Vagina (tissue), 2 donors: Measurements from ENCODE around the gene TPRN. TPM values are rescaled to one million over a fixed set of nuclear protein-coding genes. Genes with fewer than 3 reads are reported as not detected.

ENCODE experiments used
- DNase-seq, 2 donors: peaks; one replicate each; pipeline ENCODE4 v3.0.0-alpha.2; 2017; ENCODE audit errors: extremely low spot score in 2 of 2
- H3K27ac ChIP-seq: fragments of 200-600 bp; sonication (generic); one replicate; pipeline ENCODE4 v1.5.1; 2019
- H3K27me3 ChIP-seq: fragments of 200-600 bp; sonication (generic); one replicate; pipeline ENCODE4 v1.5.1; 2019
- H3K36me3 ChIP-seq, 2 donors: fragments of 200-600 bp; sonication (generic); one replicate each; pipeline ENCODE4 v1.5.1; 2017 to 2019
- H3K4me1 ChIP-seq: fragments of 200-600 bp; sonication (generic); one replicate; pipeline ENCODE4 v1.5.1; 2019
- H3K4me3 ChIP-seq, 2 donors: fragments of 200-600 bp; sonication (generic); 1 replicate in 1 of 2; 2 replicates in 1 of 2; pipeline ENCODE4 v1.5.1; 2016 to 2019
- H3K9me3 ChIP-seq: fragments of 200-600 bp; sonication (generic); one replicate; pipeline ENCODE4 v1.5.1; 2019
- CTCF ChIP-seq, 3 experiments: fragments of 450-650 bp in 2 of 3; fragments of 200-600 bp in 1 of 3; sonication (generic) in 1 of 3; IDR thresholded peaks; one replicate each; pipeline ENCODE4 v1.5.1; 2017 to 2019; ENCODE audit warnings: antibody characterized with exemption in 3 of 3, mild to moderate bottlenecking in 2 of 3, moderate library complexity in 2 of 3
- POLR2A ChIP-seq, 2 donors: fragments of 450-650 bp; IDR thresholded peaks; one replicate each; pipeline ENCODE4 v1.6.1; 2017; ENCODE audit warnings: antibody characterized with exemption in 2 of 2, mild to moderate bottlenecking in 2 of 2, moderate library complexity in 2 of 2
- POLR2AphosphoS5 ChIP-seq, 2 donors: sonication (generic); formaldehyde crosslinking; IDR thresholded peaks; one replicate each; pipeline ENCODE4 v1.9.0; 2017; ENCODE audit warnings: antibody characterized with exemption in 2 of 2, mild to moderate bottlenecking in 2 of 2, low read depth in 1 of 2; ENCODE audit not compliant: insufficient read depth in 1 of 2
- intact Hi-C: fragments of 100-400 bp; cut with DNase I; formaldehyde crosslinking; loops from one replicate; pipeline ENCODE4 v1.15.1; 2023
- total RNA-seq: library from RNA; depleted of rRNA; stranded (reverse); fragments of >200 nt; gene quantifications from one replicate; pipeline ENCODE4 v1.2.3, GENCODE V29; 2016

TPRN gene
- total RNA-seq, 1 donor from 2014 or later = 6.9 TPM

DNA sequence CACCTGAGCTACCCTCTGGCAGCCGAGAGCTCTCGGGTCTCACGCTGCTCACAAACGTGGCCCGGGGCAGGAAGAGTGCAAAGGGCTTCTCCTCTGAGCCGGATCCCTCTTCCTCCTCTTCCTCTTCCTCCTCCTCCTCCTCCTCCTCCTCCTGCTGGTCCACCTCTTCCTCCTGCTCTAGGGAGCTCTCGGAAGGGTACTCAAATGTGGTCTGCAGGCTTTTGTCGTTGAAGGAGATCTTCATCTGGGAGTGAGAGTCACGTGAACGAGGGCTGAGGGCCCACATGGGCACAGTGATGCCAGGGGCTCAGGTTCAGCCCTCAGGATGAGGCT is 8.1 kb downstream of the TPRN start:
- TF ChIP-seq POLR2A (IDR thresholded peaks at IDR 0.05) (no peak), POLR2AphosphoS5 (IDR thresholded peaks at IDR 0.05; ENCODE audit: insufficient read depth in 1 of 2, low read depth in 1 of 2) (no peak), CTCF (IDR thresholded peaks at IDR 0.05) (no peak)
- Histone ChIP-seq H3K9me3 (no peaks in the 10 kb centered on the region), H3K4me3 (no peak overlapping the region), H3K27ac (no peak overlapping the region), H3K4me1 (peaks cover 61% of the 10 kb centered on the region), H3K27me3 (no peaks in the 10 kb centered on the region), H3K36me3 (peaks cover 0 to 10% of the 10 kb centered on the region in 2 donors)
- DNase-seq = no peak
- intact Hi-C loops = loop anchor here (5.0 kb wide), 1 partner anchor 35 kb away; the partner anchor contains the start of genes CYSRT1 and RNF224

DNA sequence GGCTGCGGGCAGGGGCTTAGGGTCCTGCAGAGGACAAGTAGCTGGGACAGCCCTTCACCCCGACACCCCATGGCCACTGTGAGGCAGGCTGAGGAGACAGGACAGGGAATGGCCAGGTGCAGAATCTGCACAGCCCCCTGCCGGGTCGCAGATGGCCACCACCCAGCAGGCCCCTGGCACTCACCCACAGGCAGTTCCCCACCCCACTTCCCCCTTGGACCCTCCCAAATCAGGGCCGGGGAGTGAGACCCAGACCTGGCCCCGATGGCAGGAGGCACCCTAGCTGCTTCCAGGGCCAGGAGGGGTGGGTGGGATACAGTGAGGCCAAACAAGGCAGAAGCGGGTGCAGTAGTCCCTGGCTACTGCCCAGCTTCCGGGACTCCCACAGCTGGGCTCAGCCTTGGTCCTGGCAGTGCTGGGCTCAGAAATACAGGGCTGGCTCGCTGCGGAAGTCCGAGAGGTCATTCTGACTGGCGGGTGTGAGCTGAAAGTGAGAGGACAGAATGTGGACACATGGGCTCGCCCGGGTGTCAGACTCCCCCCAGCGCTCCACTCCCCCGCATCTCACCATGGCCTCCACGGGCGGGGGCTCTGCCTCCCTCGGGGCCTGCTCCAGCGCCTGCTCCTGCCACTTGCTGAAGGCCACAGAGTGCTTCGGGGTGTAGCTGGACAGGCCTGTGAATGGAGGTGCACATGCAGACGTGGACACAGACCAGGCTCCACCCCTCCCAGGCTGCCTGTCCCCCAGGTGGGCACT is 8.7 kb downstream of the TPRN start:
- intact Hi-C loops = loop anchor here (5.0 kb wide), 1 partner anchor 35 kb away; the partner anchor contains the start of genes CYSRT1 and RNF224
- no peaks in the 10 kb centered on the region for H3K9me3 ChIP-seq
- H3K36me3 ChIP-seq = peaks cover 0 to 10% of the 10 kb centered on the region in 2 donors
- H3K4me1 ChIP-seq = peaks cover 61% of the 10 kb centered on the region
- TF ChIP-seq CTCF (IDR thresholded peaks at IDR 0.05) = no peak
- no peak for TF ChIP-seq POLR2A (IDR thresholded peaks at IDR 0.05)
- no peak for TF ChIP-seq POLR2AphosphoS5 (IDR thresholded peaks at IDR 0.05; ENCODE audit: insufficient read depth in 1 of 2, low read depth in 1 of 2)
- H3K27me3 ChIP-seq = no peaks in the 10 kb centered on the region
- no peak for DNase-seq
- H3K4me3 ChIP-seq = no peak overlapping the region
- H3K27ac ChIP-seq = no peak overlapping the region

DNA sequence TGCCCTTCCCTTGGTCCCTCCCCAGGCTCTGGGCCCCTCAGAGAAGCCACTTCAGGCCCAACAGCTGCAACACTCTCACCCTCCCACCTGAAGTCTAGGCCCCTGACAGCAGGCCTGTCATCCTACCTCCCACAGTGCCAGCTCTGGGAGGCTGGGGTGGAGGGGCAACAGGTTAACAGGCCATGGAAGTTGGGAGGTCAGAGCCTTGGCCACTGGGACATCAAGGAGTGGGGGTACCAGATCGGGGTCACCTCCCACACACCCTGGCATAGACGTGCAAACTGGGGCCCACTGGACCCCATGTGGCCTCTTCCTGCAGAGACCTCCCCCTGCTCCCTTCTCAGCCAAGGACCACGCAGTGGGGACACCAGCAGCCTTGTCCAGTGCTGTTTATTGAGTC is 9.3 kb downstream of the TPRN start:
- Histone ChIP-seq H3K4me1 (peaks cover 61% of the 10 kb centered on the region), H3K27ac (no peak overlapping the region)

DNA sequence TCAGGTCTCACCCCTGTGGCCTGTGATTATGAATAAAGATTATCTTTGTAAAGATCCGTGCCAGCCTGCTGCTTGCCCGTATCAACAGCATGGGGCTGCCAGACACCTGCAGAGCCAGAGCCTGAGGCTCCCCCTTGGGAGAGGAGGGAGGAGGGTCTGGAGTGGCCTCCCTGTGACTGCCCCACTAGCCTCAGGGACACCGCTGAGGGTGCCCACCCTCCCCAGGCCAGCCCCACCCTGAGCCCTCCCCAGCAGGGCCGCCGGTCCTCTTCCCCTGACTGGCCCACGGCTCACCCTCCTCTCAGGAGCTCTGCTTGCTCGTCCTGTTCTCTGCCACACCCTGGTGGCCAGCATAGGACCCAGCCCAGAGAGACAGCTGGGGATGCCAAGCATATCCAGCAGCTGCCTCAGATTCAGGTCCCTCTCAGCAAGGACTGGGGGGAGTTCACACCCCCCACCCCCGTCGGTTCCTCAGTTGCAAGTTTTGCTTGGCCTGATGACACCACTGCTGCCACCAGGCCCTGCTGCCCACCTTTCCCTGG is 10.2 kb downstream of the TPRN start:
- Histone ChIP-seq H3K27ac (peak overlapping the region; percentile 93), H3K4me1 (peaks cover 56% of the 10 kb centered on the region), H3K9me3 (no peaks in the 10 kb centered on the region), H3K4me3 (peak overlapping the region; percentile 70 to 88), H3K36me3 (peaks cover 0 to 12% of the 10 kb centered on the region in 2 donors), H3K27me3 (no peaks in the 10 kb centered on the region)
- TF ChIP-seq CTCF (IDR thresholded peaks at IDR 0.05) = no peak
- no peak for TF ChIP-seq POLR2AphosphoS5 (IDR thresholded peaks at IDR 0.05; ENCODE audit: insufficient read depth in 1 of 2, low read depth in 1 of 2)
- TF ChIP-seq POLR2A (IDR thresholded peaks at IDR 0.05) = no peak
- intact Hi-C loops = loop anchor here (5.0 kb wide), 1 partner anchor 37 kb away; the partner anchor contains the start of genes CYSRT1 and RNF224
- no peak for DNase-seq

More for the DNA sequence above, 9.3 kb downstream of the TPRN start:
- H3K36me3 ChIP-seq = peaks cover 0 to 10% of the 10 kb centered on the region in 2 donors
- intact Hi-C loops = loop anchor here (5.0 kb wide), 1 partner anchor 36 kb away; the partner anchor contains the start of genes CYSRT1 and RNF224
- no peaks in the 10 kb centered on the region for H3K27me3 ChIP-seq
- TF ChIP-seq POLR2AphosphoS5 (IDR thresholded peaks at IDR 0.05; ENCODE audit: insufficient read depth in 1 of 2, low read depth in 1 of 2) (no peak), CTCF (IDR thresholded peaks at IDR 0.05) (no peak), POLR2A (IDR thresholded peaks at IDR 0.05) (no peak)
- no peak overlapping the region for H3K4me3 ChIP-seq
- no peaks in the 10 kb centered on the region for H3K9me3 ChIP-seq
- no peak for DNase-seq
